ENCODE results near the gene SPDYA. TPM values are rescaled to one million over a fixed set of nuclear protein-coding genes. Genes with fewer than 3 reads are reported as not detected.

SPDYA gene
- polyA plus RNA-seq, 3 donors: 0.15 TPM; not detected in 2

- no peak overlapping the region for H3K27ac Mint-ChIP-seq
- peaks cover 0 to 6% (median 3%) of the 10 kb centered on the region in 3 donors for H3K27me3 Mint-ChIP-seq (ENCODE audit: low read depth in 3 of 3)
- Histone ChIP-seq H4K20me1 (ENCODE audit: insufficient read depth, low read length) (no peaks in the 10 kb centered on the region), H3K4me3 (replicated peaks in 1 of 3; ENCODE audit: low read depth in 2 of 3, low read length in 3 of 3) (no peak overlapping the region), H3K27ac (ENCODE audit: low read depth in 1 of 2, low read length in 2 of 2) (no peak overlapping the region), H3K79me2 (ENCODE audit: insufficient read depth, low read length) (no peaks in the 10 kb centered on the region), H3K36me3 (replicated peaks in 1 of 2; ENCODE audit: control insufficient read depth in 1 of 2, insufficient read depth in 2 of 2, low read length in 2 of 2) (no peaks in the 10 kb centered on the region), H3K27me3 (ENCODE audit: control insufficient read depth in 2 of 2, insufficient read depth in 2 of 2, low read length in 2 of 2) (no peaks in the 10 kb centered on the region), H3K4me2 (replicated peaks; ENCODE audit: extremely low read depth, low read length, poor library complexity, severe bottlenecking) (no peak overlapping the region), H2AFZ (ENCODE audit: insufficient read depth, low read depth, low read length, poor library complexity, severe bottlenecking) (no peak overlapping the region), H3K4me1 (ENCODE audit: control insufficient read depth in 1 of 2, insufficient read depth in 2 of 2, low read length in 2 of 2) (no peaks in the 10 kb centered on the region), H3K9me3 (replicated peaks in 1 of 2; ENCODE audit: control insufficient read depth in 1 of 2, insufficient read depth in 1 of 2, low read length in 2 of 2) (no peaks in the 10 kb centered on the region), H3K9ac (ENCODE audit: insufficient read depth, low read length, poor library complexity, severe bottlenecking) (no peak overlapping the region)
- intact Hi-C loops (cut with micrococcal nuclease): loop anchor here in 1 of 2 donors (5.0 to 10.0 kb wide), 2 partner anchors 70 to 372 kb away; partner anchors contain the start of gene WDR43
- no peaks in the 10 kb centered on the region for H3K9me3 Mint-ChIP-seq
- H3K4me1 Mint-ChIP-seq: peaks cover 1% of the 10 kb centered on the region
- no peak for DNase-seq
- no peaks in the 10 kb centered on the region for H3K36me3 Mint-ChIP-seq
- TF ChIP-seq CTCF (IDR thresholded peaks at IDR 0.05): no peak
- no peak overlapping the region for H3K4me3 Mint-ChIP-seq
These were observed 14.2 kb downstream of the SPDYA start for GRCh38 chr2:28824870-28825269.

- no peak for DNase-seq
- no peaks in the 10 kb centered on the region for H3K4me1 ChIP-seq (ENCODE audit: control insufficient read depth in 1 of 2, insufficient read depth in 2 of 2, low read length in 2 of 2)
- H3K27ac ChIP-seq (ENCODE audit: low read depth in 1 of 2, low read length in 2 of 2): no peak overlapping the region
- no peaks in the 10 kb centered on the region for H3K9me3 ChIP-seq (replicated peaks in 1 of 2; ENCODE audit: control insufficient read depth in 1 of 2, insufficient read depth in 1 of 2, low read length in 2 of 2)
- Mint-ChIP-seq H3K27ac (no peak overlapping the region), H3K9me3 (no peaks in the 10 kb centered on the region), H3K4me1 (no peaks in the 10 kb centered on the region), H3K27me3 (ENCODE audit: low read depth in 3 of 3) (peaks cover 0 to 5% (median 4%) of the 10 kb centered on the region in 3 donors), H3K36me3 (no peaks in the 10 kb centered on the region), H3K4me3 (no peak overlapping the region)
- H3K36me3 ChIP-seq (replicated peaks in 1 of 2; ENCODE audit: control insufficient read depth in 1 of 2, insufficient read depth in 2 of 2, low read length in 2 of 2): no peaks in the 10 kb centered on the region
- intact Hi-C loops (cut with micrococcal nuclease): loop anchor here in 1 of 2 donors (10.0 kb wide), 1 partner anchor 66 kb away; the partner anchor contains the start of gene WDR43
- H3K27me3 ChIP-seq (ENCODE audit: control insufficient read depth in 2 of 2, insufficient read depth in 2 of 2, low read length in 2 of 2): no peaks in the 10 kb centered on the region
- H3K4me2 ChIP-seq (replicated peaks; ENCODE audit: extremely low read depth, low read length, poor library complexity, severe bottlenecking): no peak overlapping the region
- H3K79me2 ChIP-seq (ENCODE audit: insufficient read depth, low read length): no peaks in the 10 kb centered on the region
- H3K4me3 ChIP-seq (replicated peaks in 1 of 3; ENCODE audit: low read depth in 2 of 3, low read length in 3 of 3): no peak overlapping the region
- H4K20me1 ChIP-seq (ENCODE audit: insufficient read depth, low read length): no peaks in the 10 kb centered on the region
- TF ChIP-seq CTCF (IDR thresholded peaks at IDR 0.05): no peak
- no CpG with 5 or more reads among the region's 2 CpGs for WGBS (ENCODE audit: insufficient coverage)
- H3K9ac ChIP-seq (ENCODE audit: insufficient read depth, low read length, poor library complexity, severe bottlenecking): no peak overlapping the region
- H2AFZ ChIP-seq (ENCODE audit: insufficient read depth, low read depth, low read length, poor library complexity, severe bottlenecking): no peak overlapping the region
These were observed 17.7 kb downstream of the SPDYA start for GRCh38 chr2:28828382-28828781.

Data from CD14-positive monocyte (primary cell).